ENCODE data around the gene MET. TPM values are rescaled to one million over a fixed set of nuclear protein-coding genes. Genes with fewer than 3 reads are reported as not detected.

MET gene
- total and polyA plus RNA-seq, 2 donors (not counting 3 experiments of a cell fraction or from before 2014, with no cell fraction given) = 21.1 to 44.5 TPM

DNA sequence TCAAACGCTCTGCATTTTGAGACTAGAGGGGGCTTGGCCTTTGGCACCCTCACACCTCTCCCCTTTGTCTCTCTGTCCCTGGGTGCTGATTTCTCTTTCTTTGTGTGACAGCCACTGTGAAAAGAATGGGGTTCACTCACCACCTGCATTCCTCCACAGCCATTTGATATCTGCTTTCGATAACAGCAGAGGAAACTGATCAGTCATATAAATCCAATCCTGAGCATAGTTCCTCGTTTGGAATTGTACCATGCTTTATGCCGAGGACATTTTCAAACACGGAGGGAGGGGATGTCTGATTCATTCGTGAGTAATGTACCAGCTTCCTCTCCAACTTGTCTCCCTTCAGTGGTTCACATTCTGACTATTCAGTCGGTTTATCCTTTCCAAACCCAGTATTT is 15.8 kb downstream of the MET start:
- intact Hi-C loops (cut with micrococcal nuclease) = loop anchor here (1.0 kb wide), 2 partner anchors 8 to 18 kb away; no protein-coding TSS in a partner anchor
- peak; percentile 95 for FAIRE-seq
- H3K36me3 ChIP-seq (ENCODE audit: control insufficient read depth in 2 of 2, extremely low read depth in 1 of 2, insufficient read depth in 2 of 2, low read length in 2 of 2) = no peaks in the 10 kb centered on the region
- dilution Hi-C loops (cut with MboI; ENCODE audit: extremely low pct_ligation_motif_present, low sequenced_read_pairs) = no loop called here
- no peaks in the 10 kb centered on the region for H4K20me1 ChIP-seq (replicated peaks; ENCODE audit: control insufficient read depth, extremely low read depth, insufficient read depth, low read length)
- ChIA-PET POLR2A (no interaction called here), CTCF (interaction anchor here (0.7 to 2.6 kb wide), 8 partner anchors 9 to 99 kb away, joined by 3 to 15 read pairs (median 4); no protein-coding TSS in a partner anchor)
- TF ChIP-seq JUN (IDR thresholded peaks at IDR 0.05; ENCODE audit: borderline replicate concordance, insufficient read depth, insufficient read length, low read depth) (peak; percentile 93), MYC (IDR thresholded peaks at IDR 0.05; ENCODE audit: low read depth, low read length) (no peak), GATA2 (IDR thresholded peaks at IDR 0.05; ENCODE audit: insufficient read depth, insufficient read length, low read depth, low read length) (peak; percentile 83), FOS (IDR thresholded peaks at IDR 0.05; ENCODE audit: borderline replicate concordance, insufficient read depth, low read length) (peak; percentile 93), POLR2AphosphoS5 (IDR thresholded peaks at IDR 0.05; ENCODE audit: insufficient read depth, low read depth, low read length) (peak; percentile 76), EZH2 (IDR thresholded peaks at IDR 0.05; ENCODE audit: borderline replicate concordance, low read depth, low read length, severe bottlenecking) (no peak)
- TF ChIP-seq, protein P1, sequence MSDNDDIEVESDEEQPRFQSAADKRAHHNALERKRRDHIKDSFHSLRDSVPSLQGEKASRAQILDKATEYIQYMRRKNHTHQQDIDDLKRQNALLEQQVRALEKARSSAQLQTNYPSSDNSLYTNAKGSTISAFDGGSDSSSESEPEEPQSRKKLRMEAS (IDR thresholded peaks at IDR 0.05; ENCODE audit: insufficient read depth, insufficient read length) = peak; percentile 64
- peaks cover 44% of the 10 kb centered on the region for H3K4me1 ChIP-seq (ENCODE audit: control insufficient read depth, extremely low read depth, insufficient read depth, low read length)
- H3K9ac ChIP-seq (replicated peaks; ENCODE audit: extremely low read depth, insufficient read depth, low read length) = peak overlapping the region; percentile 25
- no TSS peak for BruUV-seq (replicated peaks)
- peak overlapping the region; percentile 69 for H3K27ac ChIP-seq (ENCODE audit: insufficient read depth, low read depth, low read length)
- peak; percentile 90 for DNase-seq (ENCODE audit: low read depth, low spot score)
- no peaks in the 10 kb centered on the region for H3K9me3 ChIP-seq (replicated peaks; ENCODE audit: control insufficient read depth, insufficient read depth, low read length)
- H3K79me2 ChIP-seq (ENCODE audit: control insufficient read depth, insufficient read depth, low read length) = peaks cover 47% of the 10 kb centered on the region
- H3K9me1 ChIP-seq (replicated peaks; ENCODE audit: control insufficient read depth, extremely low read depth, insufficient read depth, low read length) = no peaks in the 10 kb centered on the region
- H2AFZ ChIP-seq (ENCODE audit: low read depth, low read length) = peak overlapping the region; percentile 5
- no peaks in the 10 kb centered on the region for H3K27me3 ChIP-seq (ENCODE audit: control insufficient read depth in 2 of 2, insufficient read depth in 2 of 2, low read length in 2 of 2)
- no peak overlapping the region for H3K4me3 ChIP-seq (replicated peaks in 1 of 3; ENCODE audit: insufficient read depth in 1 of 3, low read depth in 1 of 3, low read length in 3 of 3)
- H3K4me2 ChIP-seq (ENCODE audit: insufficient read depth, low read length) = peak overlapping the region; percentile 73

GRCh38 chr7:116689790-116690259 is 17.8 kb downstream of the MET start:
- DNase-seq (ENCODE audit: low read depth, low spot score) (no peak), FAIRE-seq (no peak)
- no peak overlapping the region for H3K4me2 ChIP-seq (ENCODE audit: insufficient read depth, low read length)
- no peak overlapping the region for H3K27ac ChIP-seq (ENCODE audit: insufficient read depth, low read depth, low read length)
- BruUV-seq (replicated peaks) = no TSS peak
- dilution Hi-C loops (cut with MboI; ENCODE audit: extremely low pct_ligation_motif_present, low sequenced_read_pairs) = no loop called here
- no peak for TF ChIP-seq MYC (IDR thresholded peaks at IDR 0.05; ENCODE audit: low read depth, low read length)
- TF ChIP-seq EZH2 (IDR thresholded peaks at IDR 0.05; ENCODE audit: borderline replicate concordance, low read depth, low read length, severe bottlenecking) = no peak
- TF ChIP-seq CTCF (IDR thresholded peaks at IDR 0.05; ENCODE audit: extremely low read depth in 1 of 2, insufficient read depth in 1 of 2, low read depth in 1 of 2, low read length in 2 of 2) = no peak
- no peak for TF ChIP-seq JUN (IDR thresholded peaks at IDR 0.05; ENCODE audit: borderline replicate concordance, insufficient read depth, insufficient read length, low read depth)
- TF ChIP-seq POLR2A (IDR thresholded peaks at IDR 0.05; ENCODE audit: low read depth, low read length) = no peak
- no peak for TF ChIP-seq POLR2AphosphoS5 (IDR thresholded peaks at IDR 0.05; ENCODE audit: insufficient read depth, low read depth, low read length)
- no peak for TF ChIP-seq FOS (IDR thresholded peaks at IDR 0.05; ENCODE audit: borderline replicate concordance, insufficient read depth, low read length)
- TF ChIP-seq GATA2 (IDR thresholded peaks at IDR 0.05; ENCODE audit: insufficient read depth, insufficient read length, low read depth, low read length) = no peak
- TF ChIP-seq, protein P1 (IDR thresholded peaks at IDR 0.05; ENCODE audit: insufficient read depth, insufficient read length) = no peak
- no peaks in the 10 kb centered on the region for H3K9me3 ChIP-seq (replicated peaks; ENCODE audit: control insufficient read depth, insufficient read depth, low read length)
- H3K27me3 ChIP-seq (ENCODE audit: control insufficient read depth in 2 of 2, insufficient read depth in 2 of 2, low read length in 2 of 2) = no peaks in the 10 kb centered on the region
- CTCF ChIA-PET = interaction anchor here (2.6 kb wide), 1 partner anchor 15 kb away, joined by 15 read pairs; no protein-coding TSS in a partner anchor
- H3K4me3 ChIP-seq (replicated peaks in 1 of 3; ENCODE audit: insufficient read depth in 1 of 3, low read depth in 1 of 3, low read length in 3 of 3) = no peak overlapping the region
- intact Hi-C loops (cut with micrococcal nuclease) = no loop called here
- no peaks in the 10 kb centered on the region for H3K36me3 ChIP-seq (ENCODE audit: control insufficient read depth in 2 of 2, extremely low read depth in 1 of 2, insufficient read depth in 2 of 2, low read length in 2 of 2)
- H2AFZ ChIP-seq (ENCODE audit: low read depth, low read length) = no peak overlapping the region
- H3K4me1 ChIP-seq (ENCODE audit: control insufficient read depth, extremely low read depth, insufficient read depth, low read length) = peaks cover 50% of the 10 kb centered on the region
- no peaks in the 10 kb centered on the region for H4K20me1 ChIP-seq (replicated peaks; ENCODE audit: control insufficient read depth, extremely low read depth, insufficient read depth, low read length)
- POLR2A ChIA-PET = no interaction called here
- no peak overlapping the region for H3K9ac ChIP-seq (replicated peaks; ENCODE audit: extremely low read depth, insufficient read depth, low read length)
- H3K79me2 ChIP-seq (ENCODE audit: control insufficient read depth, insufficient read depth, low read length) = peaks cover 46% of the 10 kb centered on the region
- H3K9me1 ChIP-seq (replicated peaks; ENCODE audit: control insufficient read depth, extremely low read depth, insufficient read depth, low read length) = no peaks in the 10 kb centered on the region

All from endothelial cell of umbilical vein (primary cell).